BJ (cell line): ENCODE measurements around the gene NOS1AP. TPM values are rescaled to one million over a fixed set of nuclear protein-coding genes. Genes with fewer than 3 reads are reported as not detected.
A peak's percentile ranks its signal among the peaks of the same experiment; 100 is the strongest.

Source experiments
- CTCF ChIA-PET: fragments of 350-600 bp; formaldehyde crosslinking; extraction: SDS; loops from one replicate; lab custom pipeline; 2021; ENCODE audit warnings: antibody characterized with exemption, inconsistent platforms; lab: Yijun Ruan, JAX
- POLR2A ChIA-PET: fragments of 300-600 bp; sonication (Branson Sonifier 250); formaldehyde crosslinking; extraction: SDS; loops from one replicate; lab custom pipeline; 2021; ENCODE audit warnings: antibody characterized with exemption; lab: Charles Lee
- DNase-seq: peaks from one replicate; pipeline ENCODE4 v3.0.0-alpha.2; 2011; ENCODE audit warnings: low read depth
- H3K27me3 ChIP-seq: 2 replicates; pipeline ENCODE4 v1.6.0; 2011; ENCODE audit warnings: low read length; ENCODE audit not compliant: control insufficient read depth, insufficient read depth
- H3K36me3 ChIP-seq: 2 replicates; pipeline ENCODE4 v1.5.1; 2011; ENCODE audit warnings: low read length; ENCODE audit not compliant: control insufficient read depth, insufficient read depth
- H3K4me3 ChIP-seq: 2 replicates; pipeline ENCODE4 v1.5.1; 2011; ENCODE audit warnings: low read depth, mild to moderate bottlenecking, control low read depth, low read length
- CTCF ChIP-seq: IDR thresholded peaks from 2 replicates; pipeline ENCODE4 v1.5.1; 2011; ENCODE audit warnings: low read depth, mild to moderate bottlenecking, control low read depth, inconsistent platforms, low read length, moderate library complexity; ENCODE audit not compliant: insufficient read depth
- polyA plus RNA-seq: library from polyadenylated mRNA; depleted of rRNA; stranded (reverse); fragments of >200 nt; gene quantifications from 2 replicates; pipeline ENCODE4 v1.2.3, GENCODE V29; 2011

NOS1AP gene
- polyA plus RNA-seq, 1 experiment = 0.50 TPM

- POLR2A ChIA-PET = no interaction called here
- DNase-seq = peak; percentile 76
- CTCF ChIA-PET = interaction anchor here (0.6 kb wide), 1 partner anchor 10 kb away, joined by 4 read pairs; no protein-coding TSS in a partner anchor
- Histone ChIP-seq H3K36me3 (no peaks in the 10 kb centered on the region), H3K4me3 (no peak overlapping the region), H3K27me3 (peaks cover 1% of the 10 kb centered on the region; the same call in 1 of the 2 replicates)
- TF ChIP-seq CTCF = no peak
These were observed 92.5 kb downstream of the NOS1AP start for GRCh38 chr1:162161916-162162550.

GRCh38 chr1:162165528-162165927 is 96.0 kb downstream of the NOS1AP start:
- POLR2A ChIA-PET = no interaction called here
- DNase-seq = no peak
- Histone ChIP-seq H3K36me3 (no peaks in the 10 kb centered on the region), H3K27me3 (peaks cover 1% of the 10 kb centered on the region; the same call in 1 of the 2 replicates), H3K4me3 (no peak overlapping the region)
- no peak for TF ChIP-seq CTCF
- CTCF ChIA-PET = interaction anchor here (2.1 kb wide), 1 partner anchor 8 kb away, joined by 7 read pairs; no protein-coding TSS in a partner anchor

GRCh38 chr1:162166917-162167615 is 97.6 kb downstream of the NOS1AP start:
- ChIA-PET CTCF (interaction anchor here (2.1 kb wide), 1 partner anchor 10 kb away, joined by 7 read pairs; no protein-coding TSS in a partner anchor), POLR2A (no interaction called here)
- H3K36me3 ChIP-seq = no peaks in the 10 kb centered on the region
- no peak overlapping the region for H3K4me3 ChIP-seq
- H3K27me3 ChIP-seq = peaks cover 1% of the 10 kb centered on the region; the same call in 1 of the 2 replicates
- no peak for TF ChIP-seq CTCF
- DNase-seq = no peak

GRCh38 chr1:162168261-162168660 is 98.8 kb downstream of the NOS1AP start:
- POLR2A ChIA-PET = no interaction called here
- CTCF ChIA-PET = no interaction called here
- Histone ChIP-seq H3K36me3 (no peaks in the 10 kb centered on the region), H3K27me3 (peaks cover 1% of the 10 kb centered on the region; the same call in 1 of the 2 replicates), H3K4me3 (no peak overlapping the region)
- TF ChIP-seq CTCF = no peak
- DNase-seq = no peak
